Measurements from ENCODE around the gene FAM193B.

FAM193B gene

GRCh38 chr5:177528631-177529030 is 25.7 kb downstream of the FAM193B start:
- no peak for DNase-seq (ENCODE audit: low read depth in 1 of 2, low spot score in 1 of 2)
- Histone ChIP-seq H3K27me3 (ENCODE audit: insufficient read depth, poor library complexity, severe bottlenecking) (no peaks in the 10 kb centered on the region), H3K27ac (replicated peaks) (no peak overlapping the region), H3K4me3 (replicated peaks; ENCODE audit: insufficient read depth, low read length) (no peak overlapping the region)
- TF ChIP-seq CTCF (IDR thresholded peaks at IDR 0.05; ENCODE audit: insufficient read depth, low read length): no peak
- TF ChIP-seq GABPA (IDR thresholded peaks at IDR 0.05; ENCODE audit: low read depth): no peak
- no peak for TF ChIP-seq POLR2AphosphoS5 (IDR thresholded peaks at IDR 0.05; ENCODE audit: low read depth)
- TF ChIP-seq REST (IDR thresholded peaks at IDR 0.05; ENCODE audit: insufficient replicate concordance, low read depth): no peak
- no peak for TF ChIP-seq SPI1 (IDR thresholded peaks at IDR 0.05; ENCODE audit: borderline replicate concordance, low read depth)

- DNase-seq (ENCODE audit: low read depth in 1 of 2, low spot score in 1 of 2): no peak
- Histone ChIP-seq H3K4me3 (replicated peaks; ENCODE audit: insufficient read depth, low read length) (no peak overlapping the region), H3K27me3 (ENCODE audit: insufficient read depth, poor library complexity, severe bottlenecking) (no peaks in the 10 kb centered on the region), H3K27ac (replicated peaks) (no peak overlapping the region)
- TF ChIP-seq POLR2AphosphoS5 (IDR thresholded peaks at IDR 0.05; ENCODE audit: low read depth) (no peak; the same call in 1 of the 2 replicates), CTCF (IDR thresholded peaks at IDR 0.05; ENCODE audit: insufficient read depth, low read length) (no peak), SPI1 (IDR thresholded peaks at IDR 0.05; ENCODE audit: borderline replicate concordance, low read depth) (no peak), GABPA (IDR thresholded peaks at IDR 0.05; ENCODE audit: low read depth) (no peak), REST (IDR thresholded peaks at IDR 0.05; ENCODE audit: insufficient replicate concordance, low read depth) (no peak)
Measured at GRCh38 chr5:177527595-177527994, 26.8 kb downstream of the FAM193B start.

GRCh38 chr5:177526791-177527190 is 27.6 kb downstream of the FAM193B start:
- no peak for DNase-seq (ENCODE audit: low read depth in 1 of 2, low spot score in 1 of 2)
- TF ChIP-seq POLR2AphosphoS5 (IDR thresholded peaks at IDR 0.05; ENCODE audit: low read depth) (no peak), REST (IDR thresholded peaks at IDR 0.05; ENCODE audit: insufficient replicate concordance, low read depth) (no peak), CTCF (IDR thresholded peaks at IDR 0.05; ENCODE audit: insufficient read depth, low read length) (no peak), GABPA (IDR thresholded peaks at IDR 0.05; ENCODE audit: low read depth) (no peak), SPI1 (IDR thresholded peaks at IDR 0.05; ENCODE audit: borderline replicate concordance, low read depth) (no peak)
- no peak overlapping the region for H3K27ac ChIP-seq (replicated peaks)
- H3K4me3 ChIP-seq (replicated peaks; ENCODE audit: insufficient read depth, low read length): no peak overlapping the region
- H3K27me3 ChIP-seq (ENCODE audit: insufficient read depth, poor library complexity, severe bottlenecking): no peaks in the 10 kb centered on the region

Measured in HL-60 (cell line).